H9 (cell line): ENCODE results near the gene IFT80. TPM values are rescaled to one million over a fixed set of nuclear protein-coding genes. Genes with fewer than 3 reads are reported as not detected.

Experiments
- DNase-seq: peaks from one replicate; pipeline ENCODE4 v3.0.0-alpha.2; 2017
- H2AFZ ChIP-seq: one replicate; pipeline ENCODE4 v1.6.1; 2013; ENCODE audit warnings: mild to moderate bottlenecking, low read length, control low read depth, moderate library complexity
- H2AK5ac ChIP-seq: 2 replicates; pipeline ENCODE4 v1.6.1; 2013; ENCODE audit warnings: low read length, control low read depth, mixed read lengths; ENCODE audit not compliant: insufficient read length
- H2BK120ac ChIP-seq: one replicate; pipeline ENCODE4 v1.6.1; 2013; ENCODE audit warnings: low read depth, mild to moderate bottlenecking, low read length, control low read depth, inconsistent platforms; ENCODE audit not compliant: poor library complexity, severe bottlenecking
- H2BK12ac ChIP-seq: 2 replicates; pipeline ENCODE4 v1.6.1; 2013; ENCODE audit warnings: low read length, control low read depth, mixed read lengths, low read depth; ENCODE audit not compliant: insufficient read length
- H2BK15ac ChIP-seq: 2 replicates; pipeline ENCODE4 v1.6.1; 2013; ENCODE audit warnings: low read depth, low read length, control low read depth
- H2BK20ac ChIP-seq: one replicate; pipeline ENCODE4 v1.6.1; 2013; ENCODE audit warnings: low read depth, mild to moderate bottlenecking, low read length, control low read depth, inconsistent platforms; ENCODE audit not compliant: poor library complexity, severe bottlenecking
- H2BK5ac ChIP-seq: 2 replicates; pipeline ENCODE4 v1.6.1; 2013; ENCODE audit warnings: low read length, control low read depth, mixed read lengths; ENCODE audit not compliant: insufficient read length
- H3K14ac ChIP-seq: 2 replicates; pipeline ENCODE4 v1.6.1; 2013; ENCODE audit warnings: low read length, control low read depth; ENCODE audit not compliant: insufficient read depth
- H3K18ac ChIP-seq: 2 replicates; pipeline ENCODE4 v1.6.1; 2013; ENCODE audit warnings: low read depth, mild to moderate bottlenecking, mixed read lengths, low read length, control low read depth; ENCODE audit not compliant: insufficient read length
- H3K23ac ChIP-seq: 2 replicates; pipeline ENCODE4 v1.6.1; 2013; ENCODE audit warnings: low read length, control low read depth, mixed read lengths, low read depth; ENCODE audit not compliant: insufficient read length
- H3K23me2 ChIP-seq: 2 replicates; pipeline ENCODE4 v1.6.1; 2013; ENCODE audit warnings: low read depth, mild to moderate bottlenecking, mixed read lengths, low read length, control low read depth; ENCODE audit not compliant: insufficient read length, poor library complexity, severe bottlenecking
- H3K27ac ChIP-seq: 2 replicates; pipeline ENCODE4 v1.5.1; 2013; ENCODE audit warnings: low read length, control low read depth, mixed read lengths, low read depth; ENCODE audit not compliant: insufficient read length
- H3K27me3 ChIP-seq: 2 replicates; pipeline ENCODE4 v1.6.1; 2013; ENCODE audit warnings: low read length, control low read depth, inconsistent platforms; ENCODE audit not compliant: insufficient read depth
- H3K4ac ChIP-seq: 2 replicates; pipeline ENCODE4 v1.6.1; 2013; ENCODE audit warnings: low read depth, mild to moderate bottlenecking, control low read depth, inconsistent platforms, low read length, moderate library complexity
- H3K4me1 ChIP-seq: 2 replicates; pipeline ENCODE4 v1.6.1; 2013; ENCODE audit warnings: low read length, control low read depth, inconsistent platforms; ENCODE audit not compliant: insufficient read depth
- H3K4me2 ChIP-seq: 2 replicates; pipeline ENCODE4 v1.6.1; 2013; ENCODE audit warnings: low read length, control low read depth, mixed read lengths; ENCODE audit not compliant: insufficient read length, insufficient read depth
- H3K56ac ChIP-seq: 2 replicates; pipeline ENCODE4 v1.6.1; 2013; ENCODE audit warnings: low read depth, mild to moderate bottlenecking, mixed read lengths, low read length, control low read depth; ENCODE audit not compliant: insufficient read length
- H3K79me1 ChIP-seq: 2 replicates; pipeline ENCODE4 v1.6.1; 2013; ENCODE audit warnings: low read depth, mild to moderate bottlenecking, moderate library complexity, low read length, control low read depth, inconsistent platforms; ENCODE audit not compliant: insufficient read depth, poor library complexity, severe bottlenecking
- H3K79me2 ChIP-seq: 2 replicates; pipeline ENCODE4 v1.6.1; 2013; ENCODE audit warnings: low read length, control low read depth, inconsistent platforms; ENCODE audit not compliant: insufficient read depth
- H3K9ac ChIP-seq: 2 replicates; pipeline ENCODE4 v1.6.1; 2013; ENCODE audit warnings: low read length, control low read depth, mixed read lengths; ENCODE audit not compliant: insufficient read length; ENCODE audit errors: extremely low read depth
- H3K9me3 ChIP-seq: one replicate; pipeline ENCODE4 v1.6.1; 2013; ENCODE audit warnings: low read depth, low read length, inconsistent platforms; ENCODE audit not compliant: control insufficient read depth
- H3T11ph ChIP-seq: one replicate; pipeline ENCODE4 v1.6.1; 2013; ENCODE audit warnings: mild to moderate bottlenecking, low read length, control low read depth, inconsistent platforms
- H4K20me1 ChIP-seq: one replicate; pipeline ENCODE4 v1.6.1; 2013; ENCODE audit not compliant: control insufficient read depth, insufficient read length, insufficient read depth
- H4K5ac ChIP-seq: 2 replicates; pipeline ENCODE4 v1.6.1; 2013; ENCODE audit warnings: low read depth, mild to moderate bottlenecking, mixed read lengths, low read length, control low read depth; ENCODE audit not compliant: insufficient read length
- H4K8ac ChIP-seq: replicated peaks from 2 replicates; pipeline ENCODE4 v1.6.1; 2013; ENCODE audit warnings: low read length, control low read depth, mixed read lengths, low read depth; ENCODE audit not compliant: insufficient read length
- H4K91ac ChIP-seq: 2 replicates; pipeline ENCODE4 v1.6.1; 2013; ENCODE audit warnings: low read depth, mild to moderate bottlenecking, moderate library complexity, mixed read lengths, low read length, control low read depth; ENCODE audit not compliant: insufficient read length
- H3K27ac Mint-ChIP-seq, 3 experiments: 2 replicates in 2 of 3; 3 replicates in 1 of 3; pipeline ENCODE4 v1.8.0; 2020 to 2021; ENCODE audit warnings: mixed read lengths in 3 of 3, mild to moderate bottlenecking in 1 of 3, moderate library complexity in 1 of 3
- H3K27me3 Mint-ChIP-seq: 2 replicates; pipeline ENCODE4 v1.8.0; 2021; ENCODE audit warnings: low read depth, mild to moderate bottlenecking, moderate library complexity, mixed read lengths
- H3K36me3 Mint-ChIP-seq, 3 experiments: 2 replicates in 2 of 3; 3 replicates in 1 of 3; pipeline ENCODE4 v1.8.0; 2020 to 2021; ENCODE audit warnings: low read depth in 3 of 3, mixed read lengths in 3 of 3; ENCODE audit not compliant: insufficient read depth in 1 of 3
- H3K4me1 Mint-ChIP-seq, 2 experiments: 2 replicates each; pipeline ENCODE4 v1.8.0; 2020; ENCODE audit warnings: mixed read lengths in 2 of 2
- H3K4me3 Mint-ChIP-seq, 2 experiments: 2 replicates in 1 of 2; 3 replicates in 1 of 2; pipeline ENCODE4 v1.8.0; 2020 to 2021; ENCODE audit warnings: mild to moderate bottlenecking in 2 of 2, mixed read lengths in 2 of 2, moderate library complexity in 1 of 2
- H3K9me3 Mint-ChIP-seq, 2 experiments: 2 replicates in 1 of 2; 3 replicates in 1 of 2; pipeline ENCODE4 v1.8.0; 2020; ENCODE audit warnings: mild to moderate bottlenecking in 2 of 2, mixed read lengths in 2 of 2, moderate library complexity in 1 of 2
- CTCF ChIP-seq: fragments of 200-600 bp; sonication (generic); conservative IDR thresholded peaks from 3 replicates; pipeline ENCODE4 v1.8.0; 2021; ENCODE audit warnings: antibody characterized with exemption, mild to moderate bottlenecking
- WGBS: extraction: QIAGEN DNeasy Blood & Tissue Kit; methylation state at CpG from one replicate; pipeline ENCODE4 v1.1.7; 2013; ENCODE audit warnings: missing lambda C conversion rate, low lambda C conversion rate, mixed read lengths; ENCODE audit not compliant: insufficient read length; ENCODE audit errors: extremely low coverage; 5-methylcytosine and 5-hydroxymethylcytosine counted together
- total RNA-seq: library from RNA; stranded (reverse); gene quantifications from 2 replicates; pipeline ENCODE4 v1.2.1, GENCODE V29; 2021

IFT80 gene
- total RNA-seq, 1 experiment from 2014 or later, result 29.0 TPM

- Histone ChIP-seq H3K23ac (no peak overlapping the region), H3K79me1 (no peaks in the 10 kb centered on the region), H3K27ac (no peak overlapping the region), H2AFZ (no peak overlapping the region), H3K9me3 (no peaks in the 10 kb centered on the region), H2BK5ac (no peak overlapping the region), H2BK20ac (no peak overlapping the region), H3K18ac (no peak overlapping the region), H2BK15ac (no peak overlapping the region), H3K14ac (no peak overlapping the region), H3K79me2 (no peaks in the 10 kb centered on the region), H3K4me1 (no peaks in the 10 kb centered on the region), H2AK5ac (no peak overlapping the region), H2BK120ac (no peak overlapping the region), H4K20me1 (no peaks in the 10 kb centered on the region), H4K91ac (no peak overlapping the region), H3K9ac (no peak overlapping the region), H2BK12ac (no peak overlapping the region), H3K56ac (no peak overlapping the region), H3K4me2 (no peak overlapping the region), H3K23me2 (no peaks in the 10 kb centered on the region), H3T11ph (no peak overlapping the region), H3K4ac (no peak overlapping the region), H4K8ac (no peak overlapping the region), H4K5ac (no peak overlapping the region), H3K27me3 (no peaks in the 10 kb centered on the region)
- WGBS, result no CpG with 5 or more reads among the region's 2 CpGs
- TF ChIP-seq CTCF, result no peak
- DNase-seq, result no peak
- no peak overlapping the region for H3K27ac Mint-ChIP-seq
- H3K9me3 Mint-ChIP-seq, result peaks cover 0 to 4% of the 10 kb centered on the region in 2 experiments; a peak in 1 of 5 replicates
- H3K4me1 Mint-ChIP-seq, result peaks cover 2 to 3% of the 10 kb centered on the region in 2 experiments; a peak in 2 of 4 replicates
- H3K4me3 Mint-ChIP-seq, result no peak overlapping the region
- H3K36me3 Mint-ChIP-seq, result peaks cover 7 to 9% (median 7%) of the 10 kb centered on the region in 3 experiments; a peak in 6 of 7 replicates
- H3K27me3 Mint-ChIP-seq, result no peaks in the 10 kb centered on the region
Observed at GRCh38 chr3:160368804-160369203, 30.2 kb downstream of the IFT80 start.
